NCI-H2029 treated with DMSO at 0.1 percent for 48 hours (cell line): ENCODE measurements around the gene SH3PXD2B.

Source experiments
- DNase-seq: peaks from one replicate; lab custom pipeline; 2025; lab: John Stamatoyannopoulos, UW

SH3PXD2B gene

DNA sequence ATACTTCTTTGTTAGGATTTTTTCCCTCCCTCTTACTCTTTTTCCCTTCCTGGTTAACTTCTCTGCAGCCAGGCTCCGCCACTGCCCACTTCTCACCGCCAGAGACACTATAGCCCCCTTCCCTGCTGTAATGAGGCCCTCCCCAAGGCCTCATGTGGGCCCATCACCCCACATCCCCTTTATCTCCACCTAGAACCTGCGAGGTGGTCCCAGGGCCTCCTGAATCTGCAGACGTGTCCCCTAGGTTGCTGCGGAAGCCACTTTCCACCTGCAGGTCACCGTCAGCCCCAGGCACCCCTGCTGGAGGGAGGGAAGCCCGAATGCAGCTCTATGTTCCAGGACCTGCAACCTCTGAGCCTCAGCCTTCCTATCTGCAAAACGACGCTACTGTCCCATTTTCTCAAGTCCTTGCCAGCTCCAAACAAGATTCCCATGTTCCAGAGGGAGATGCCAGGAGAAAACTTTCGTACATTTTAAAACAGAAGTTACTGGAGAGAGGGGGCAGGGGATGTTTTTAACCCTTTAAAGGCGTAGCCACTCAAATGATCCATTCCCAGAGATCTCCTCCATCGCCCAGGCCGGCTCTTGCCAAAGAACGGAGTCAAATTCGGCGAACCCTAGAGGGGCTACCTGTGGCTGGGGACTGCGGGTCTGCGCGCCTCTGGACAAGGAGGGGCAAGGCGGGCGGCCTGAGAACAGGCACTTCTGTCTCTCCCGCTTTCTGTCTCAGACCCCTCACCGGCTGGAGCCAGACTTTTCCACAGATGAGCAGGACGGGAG lies 929 bp downstream of the SH3PXD2B start:
- no peak for DNase-seq

DNA sequence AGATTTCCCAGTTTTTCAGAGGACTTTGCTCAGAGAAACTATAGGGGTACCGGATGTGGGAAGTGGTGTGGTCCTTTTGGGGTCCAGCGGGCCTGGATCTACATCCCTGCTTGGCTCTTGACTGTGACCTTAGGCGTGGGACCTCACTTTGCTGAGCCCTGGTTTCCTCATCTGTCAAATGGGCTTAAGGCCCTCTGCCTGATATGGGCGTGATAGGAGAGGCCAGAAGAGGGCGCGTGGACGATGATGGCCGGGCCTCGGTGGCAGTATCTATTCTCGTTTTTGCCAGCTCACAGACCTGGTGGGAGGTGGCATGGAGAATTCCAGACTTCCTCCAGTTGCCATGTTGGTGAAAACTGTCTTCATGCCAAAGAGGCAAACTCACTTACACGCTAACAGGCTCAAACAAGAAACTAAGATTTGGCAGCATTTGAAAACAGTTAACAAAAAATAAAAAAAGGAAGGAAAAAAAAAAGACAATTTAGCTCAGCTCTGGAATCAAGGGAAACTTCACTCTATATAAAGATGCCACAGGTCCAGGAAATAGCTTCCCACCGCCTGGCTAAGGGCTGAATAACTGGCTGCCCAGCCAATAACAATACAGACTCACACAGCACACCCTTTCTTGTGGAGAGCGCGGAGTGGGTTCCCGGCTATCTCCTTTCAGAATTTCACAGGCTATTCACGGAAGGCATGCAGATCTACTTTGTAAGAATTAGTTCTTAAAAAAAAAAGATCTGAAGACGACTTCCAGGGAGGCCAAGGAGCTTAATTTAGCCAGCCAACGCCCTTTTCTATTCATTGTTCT lies 1.7 kb downstream of the SH3PXD2B start:
- DNase-seq, result no peak

DNA sequence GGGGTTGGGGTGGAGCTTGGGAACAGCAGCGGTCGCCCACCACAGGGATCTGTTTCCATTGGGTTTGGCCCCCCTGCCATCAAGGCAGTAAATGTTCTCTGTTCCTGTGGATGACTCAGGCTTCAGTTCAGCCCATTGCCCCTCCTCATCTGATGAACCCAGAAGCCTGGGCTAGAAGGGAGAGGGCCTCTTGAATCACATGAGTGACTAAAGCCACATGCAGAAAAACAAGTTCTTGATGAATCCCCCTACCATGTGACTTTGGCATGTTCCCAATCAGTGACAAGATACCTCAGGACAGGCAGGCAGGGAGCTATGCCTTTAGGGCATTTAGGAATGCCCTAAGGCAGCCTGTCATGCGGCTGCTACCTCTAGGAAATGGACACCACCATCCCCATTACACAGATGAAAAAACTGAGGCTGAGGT lies 2.5 kb downstream of the SH3PXD2B start:
- DNase-seq, result no peak

DNA sequence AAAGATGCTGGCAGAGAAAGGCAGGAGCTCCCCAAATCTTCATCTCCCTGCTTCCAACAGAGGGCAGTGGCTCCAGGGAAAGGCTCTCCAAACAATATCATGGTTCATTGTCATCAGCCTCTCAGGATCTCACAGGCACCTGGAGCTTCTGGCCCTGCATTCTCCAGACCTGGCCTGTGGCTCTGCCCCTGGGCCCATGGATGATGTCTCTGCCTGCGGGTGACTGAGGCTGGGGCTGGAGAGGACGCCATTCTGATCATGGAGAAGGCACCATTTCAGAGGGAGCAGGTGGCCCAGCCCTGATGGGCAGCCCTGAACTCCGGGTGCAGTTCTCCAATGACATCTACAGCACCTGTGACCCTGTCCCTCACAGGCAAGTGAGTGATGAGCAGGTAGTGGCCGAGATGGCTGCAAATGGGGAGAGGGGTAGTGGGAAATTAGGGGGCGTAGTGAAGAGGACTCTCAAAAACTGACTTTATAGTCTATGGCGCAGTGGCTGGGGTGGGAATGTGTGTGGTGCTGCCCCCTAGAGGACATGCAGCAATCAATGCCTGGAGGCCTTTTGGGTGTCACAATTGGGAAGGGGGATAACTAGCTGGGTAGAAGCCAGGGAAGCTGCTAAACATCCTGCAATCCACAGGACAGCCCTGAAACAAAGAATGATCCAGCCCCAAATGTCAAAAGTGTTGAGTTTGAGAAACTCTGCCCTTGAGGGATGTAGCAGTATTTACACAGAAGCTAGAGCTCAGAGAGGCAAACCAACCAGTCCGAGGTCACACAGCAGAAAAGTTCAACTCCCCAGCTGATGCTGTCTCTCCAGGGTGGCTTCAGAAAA lies 3.2 kb downstream of the SH3PXD2B start:
- no peak for DNase-seq

DNA sequence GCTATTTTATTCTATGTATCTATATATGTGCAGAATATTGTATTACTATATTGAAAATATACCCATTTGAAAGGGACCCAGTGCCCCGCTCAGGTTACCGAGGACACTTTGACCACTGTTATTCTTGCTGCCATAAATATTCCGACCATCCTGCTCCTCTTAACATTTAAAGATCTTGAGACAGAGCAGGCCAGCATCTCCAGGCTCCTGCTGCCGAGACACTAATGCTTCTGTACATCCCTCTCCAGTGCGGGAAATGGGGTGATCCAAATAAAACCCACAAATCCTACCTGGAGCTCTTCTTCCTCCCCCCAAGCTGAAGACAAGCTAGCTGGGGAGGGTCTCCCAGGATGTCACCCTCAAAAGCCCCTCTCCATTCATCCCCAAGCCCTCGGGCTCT lies 3.9 kb downstream of the SH3PXD2B start:
- no peak for DNase-seq

DNA sequence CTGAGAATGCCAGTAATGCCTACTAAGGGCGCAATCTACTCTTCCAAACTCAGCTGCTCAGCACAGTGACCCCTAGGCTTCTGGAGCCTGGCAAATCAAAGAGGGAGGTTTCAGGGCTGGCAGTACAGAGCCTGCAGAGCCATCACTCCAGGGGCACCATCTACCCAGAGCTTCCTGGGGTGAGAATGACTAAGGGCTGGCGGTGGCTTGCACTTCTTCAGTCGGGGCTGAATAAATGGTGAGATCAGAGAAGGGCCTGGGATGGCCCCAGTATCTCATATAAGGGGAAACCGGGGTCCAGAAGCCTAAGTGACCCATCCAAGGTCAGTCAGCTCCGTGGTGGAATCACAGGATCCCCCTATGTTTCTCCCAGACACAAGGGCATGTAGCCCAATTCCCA lies 5.3 kb downstream of the SH3PXD2B start:
- DNase-seq, result no peak

DNA sequence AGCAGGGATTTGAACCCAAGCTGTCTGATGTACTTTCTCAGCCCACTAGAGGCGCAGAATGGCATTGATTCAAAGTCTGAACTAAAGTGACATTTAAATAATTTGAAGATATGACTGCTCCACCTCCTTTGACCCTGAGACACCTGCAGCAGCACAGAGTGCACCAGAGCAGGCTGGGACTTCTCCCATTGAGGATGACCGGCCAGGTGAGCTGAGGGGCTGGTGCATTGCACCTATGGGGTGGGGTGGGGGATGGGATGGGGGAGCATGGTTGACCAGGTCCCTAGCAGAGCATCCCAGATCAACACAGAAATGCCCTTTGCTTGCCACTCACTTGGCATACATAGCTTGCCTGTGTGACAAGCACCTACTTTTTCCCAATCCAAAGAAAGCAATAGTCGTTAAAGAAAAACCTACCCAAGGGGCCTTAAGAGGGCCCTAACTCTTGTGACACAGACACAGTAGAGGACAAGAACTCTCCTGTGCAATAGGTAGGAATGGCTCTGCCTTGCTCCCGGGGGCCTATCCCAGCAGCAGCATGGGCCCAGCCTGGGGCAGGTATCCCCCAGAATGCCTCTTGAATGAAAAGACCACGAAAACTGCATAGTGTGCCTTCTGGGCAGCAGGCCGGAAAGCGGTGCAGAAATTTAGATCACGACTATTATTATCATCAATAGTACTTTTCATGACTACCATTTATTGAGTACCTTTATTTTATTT lies 6.5 kb downstream of the SH3PXD2B start:
- DNase-seq, result no peak

DNA sequence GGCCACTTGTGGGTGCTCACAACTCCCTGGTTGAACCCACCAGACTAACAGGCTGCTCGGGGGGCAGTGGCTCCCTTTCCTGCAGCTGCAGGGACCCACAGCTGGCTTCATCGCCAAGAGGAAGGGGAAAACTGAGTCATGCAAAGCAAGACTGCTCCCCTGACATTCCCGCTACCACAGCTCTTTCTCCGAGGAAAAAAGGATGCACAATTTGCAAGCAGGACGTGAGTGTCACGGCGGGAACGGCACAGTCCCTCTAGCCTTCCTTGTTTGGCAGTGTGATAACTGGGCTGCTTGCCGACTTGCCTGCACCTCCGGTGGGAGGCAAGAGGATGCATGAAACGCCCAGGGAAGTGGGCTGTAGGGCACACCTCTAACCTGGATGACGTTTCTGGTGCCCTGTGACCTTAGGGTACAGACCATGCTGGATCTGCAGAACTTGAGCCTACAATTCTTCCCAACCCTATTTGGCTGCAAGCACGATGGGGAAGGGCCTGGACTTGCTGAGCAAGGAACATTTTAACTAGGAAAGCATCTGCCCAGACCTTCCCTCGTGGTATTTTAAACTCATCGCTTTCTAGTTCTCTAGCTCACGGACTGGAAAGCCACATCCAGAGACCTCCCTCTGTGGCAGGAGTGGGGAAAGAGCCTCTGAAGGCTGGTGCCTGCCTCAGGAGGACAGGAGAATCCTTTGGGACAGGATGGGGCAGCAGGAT lies 7.8 kb downstream of the SH3PXD2B start:
- no peak for DNase-seq

DNA sequence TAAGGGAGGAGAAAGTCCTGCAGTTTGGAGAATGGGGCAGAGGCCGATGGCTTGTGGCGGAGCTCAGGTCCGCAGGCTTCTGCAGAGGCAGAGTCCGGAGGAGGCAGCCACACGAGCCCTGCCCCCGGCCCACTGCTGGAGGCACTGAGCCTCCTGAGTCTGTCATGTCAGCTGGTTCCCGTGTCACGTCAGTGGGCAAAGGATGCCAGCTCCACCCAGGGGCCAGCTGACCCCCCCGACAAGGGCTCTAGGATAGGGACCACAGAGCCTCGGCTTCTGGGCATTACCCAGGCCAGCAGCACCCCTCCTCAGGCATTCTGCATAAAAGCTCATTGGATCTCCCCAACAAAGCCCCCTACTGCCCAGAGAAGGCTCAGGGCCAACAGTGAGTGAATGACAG lies 8.5 kb downstream of the SH3PXD2B start:
- DNase-seq, result no peak

DNA sequence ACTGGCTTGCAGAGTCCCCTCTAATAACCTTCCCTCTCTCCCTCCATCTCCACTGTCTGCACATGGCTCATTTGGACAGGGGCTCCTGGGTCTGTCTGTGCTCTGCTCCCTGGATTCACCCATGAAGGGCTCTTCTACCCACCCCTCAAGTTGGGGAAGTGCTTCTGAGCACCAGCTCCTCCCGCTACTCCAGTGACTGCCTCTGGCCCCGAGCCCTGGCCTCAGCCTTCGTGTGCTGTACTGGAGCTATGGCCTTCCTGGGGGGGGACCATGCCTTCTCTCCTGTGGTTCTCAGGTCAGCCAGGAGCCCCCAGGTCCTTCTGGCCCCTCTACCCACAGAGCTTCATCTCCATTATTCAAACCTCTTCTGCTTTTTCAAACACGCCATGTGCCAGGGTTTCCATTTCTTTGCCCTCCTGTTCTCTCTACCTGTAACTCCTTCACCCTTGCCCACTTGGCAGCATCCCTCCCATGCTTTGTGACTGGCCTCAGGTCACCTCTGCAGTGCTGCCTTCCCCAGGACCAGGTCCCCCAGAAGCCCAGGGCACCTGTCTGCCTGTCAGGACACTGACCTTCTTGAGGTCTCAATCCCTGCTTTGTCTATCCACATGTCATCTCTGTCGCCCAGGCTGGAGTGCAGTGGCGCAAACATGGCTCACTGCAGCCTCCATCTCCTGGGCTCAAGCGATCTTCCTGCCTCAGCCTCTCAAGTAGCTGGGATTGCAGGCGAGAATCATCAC lies 9.5 kb downstream of the SH3PXD2B start:
- DNase-seq, result no peak

DNA sequence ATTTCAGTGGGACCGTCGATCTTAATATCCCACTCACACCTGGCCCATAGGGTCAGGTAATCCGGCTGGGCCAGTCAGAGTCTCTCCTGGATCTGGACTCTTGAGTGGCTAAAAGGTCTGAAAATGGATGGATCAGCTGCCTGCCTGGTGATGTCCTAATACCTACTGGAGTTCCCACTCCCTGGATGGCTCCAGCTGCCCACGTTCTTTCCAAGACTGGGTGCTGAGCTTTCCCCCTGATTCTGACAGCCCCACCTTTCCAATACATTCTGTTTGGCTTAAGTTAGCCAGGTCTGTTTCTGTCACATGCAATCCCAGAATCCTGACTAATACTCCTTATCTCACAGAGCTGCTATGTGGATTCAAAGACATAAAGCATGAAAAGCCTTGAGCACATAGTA lies 10.2 kb downstream of the SH3PXD2B start:
- no peak for DNase-seq

DNA sequence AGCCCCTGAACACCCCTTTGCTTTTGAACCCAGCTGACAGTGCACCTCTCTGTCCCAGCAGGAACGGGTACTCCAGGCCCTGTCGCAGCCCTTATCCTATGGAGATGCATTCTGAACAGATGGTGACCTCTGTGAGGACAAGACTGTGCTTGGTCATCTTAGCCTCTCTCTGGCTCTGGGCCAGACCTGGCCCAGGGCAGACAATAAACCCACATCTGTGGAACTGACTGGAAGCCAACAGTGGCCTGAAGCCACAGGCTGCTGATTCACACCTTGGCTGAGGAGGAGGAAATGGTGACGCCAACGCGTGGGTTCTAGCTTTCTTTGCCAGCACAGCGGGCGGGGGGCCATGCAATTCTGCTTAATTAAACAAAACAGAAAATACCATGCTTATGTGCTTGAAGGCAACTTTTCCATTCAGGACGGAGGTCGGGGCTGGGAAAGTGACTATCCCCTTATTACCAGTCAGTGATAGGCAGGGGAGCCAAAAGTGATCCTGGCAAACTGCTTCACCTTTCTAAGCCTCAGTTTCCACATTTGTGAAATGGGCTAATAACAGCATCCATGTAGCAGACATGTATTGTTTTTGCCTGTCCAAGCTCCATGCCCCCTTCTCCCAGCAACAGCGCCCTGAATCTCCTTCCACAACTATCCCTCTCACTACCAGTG lies 10.8 kb downstream of the SH3PXD2B start:
- peak; percentile 70 for DNase-seq

DNA sequence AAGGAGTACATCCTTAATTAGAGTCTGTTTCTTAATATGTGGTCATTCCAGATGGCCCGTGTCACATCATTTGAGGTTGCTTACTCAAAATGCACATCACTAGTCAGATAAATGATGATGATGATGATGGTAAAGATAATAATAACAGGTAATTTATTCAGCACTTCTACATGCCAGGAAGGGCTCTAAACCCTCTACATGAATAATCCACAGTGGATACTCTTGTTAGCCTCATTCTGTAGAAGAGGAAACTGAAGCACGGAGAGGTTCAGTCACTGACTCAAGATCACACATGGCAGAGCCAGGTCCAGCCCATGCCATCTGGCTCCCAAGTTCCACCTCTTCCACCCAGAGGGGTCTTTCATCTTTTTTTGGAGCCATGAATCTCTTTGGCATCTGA lies 11.7 kb downstream of the SH3PXD2B start:
- no peak for DNase-seq

DNA sequence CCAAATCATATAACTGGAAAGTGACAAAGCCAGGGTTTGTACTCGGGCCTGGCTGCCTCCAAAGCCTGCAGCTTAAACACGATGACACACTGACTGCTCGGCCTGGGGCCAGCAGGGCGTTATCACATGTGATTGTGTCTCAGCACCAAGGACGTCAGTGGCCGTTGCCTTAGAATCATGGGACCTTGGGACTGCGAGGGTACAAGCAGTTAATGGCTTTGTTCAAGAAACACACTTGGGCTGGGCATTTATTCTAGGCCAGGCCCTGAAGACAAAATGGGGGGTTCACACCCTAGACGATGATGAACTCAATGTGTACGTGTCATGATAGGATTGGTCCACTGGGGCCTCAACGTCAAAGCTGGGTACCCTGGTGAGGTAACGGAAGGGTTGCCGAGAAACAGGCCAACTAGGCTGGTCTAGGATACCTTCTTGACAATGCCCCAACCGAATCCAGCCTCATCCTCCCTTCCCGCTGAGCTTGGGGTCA lies 13.0 kb downstream of the SH3PXD2B start:
- no peak for DNase-seq

DNA sequence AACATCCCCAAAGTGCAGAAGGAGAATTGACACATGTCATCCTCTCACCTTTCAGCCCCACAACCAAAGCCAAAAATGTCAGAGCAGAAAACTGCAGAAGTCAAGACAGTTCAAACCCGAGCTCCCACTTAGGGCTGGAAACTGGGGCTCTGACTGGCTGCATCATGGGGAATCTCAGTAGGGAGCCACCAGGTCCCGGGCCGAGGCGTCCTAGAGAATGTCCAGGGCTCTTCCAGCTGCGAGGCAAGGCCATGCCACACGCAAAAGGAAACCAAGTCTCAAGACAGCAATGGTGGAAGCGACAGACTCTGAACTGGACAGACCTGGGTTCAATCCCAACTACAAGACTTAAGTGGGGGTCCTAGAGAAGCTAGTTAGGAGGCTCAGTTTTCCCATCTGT lies 13.8 kb downstream of the SH3PXD2B start:
- DNase-seq, result no peak

DNA sequence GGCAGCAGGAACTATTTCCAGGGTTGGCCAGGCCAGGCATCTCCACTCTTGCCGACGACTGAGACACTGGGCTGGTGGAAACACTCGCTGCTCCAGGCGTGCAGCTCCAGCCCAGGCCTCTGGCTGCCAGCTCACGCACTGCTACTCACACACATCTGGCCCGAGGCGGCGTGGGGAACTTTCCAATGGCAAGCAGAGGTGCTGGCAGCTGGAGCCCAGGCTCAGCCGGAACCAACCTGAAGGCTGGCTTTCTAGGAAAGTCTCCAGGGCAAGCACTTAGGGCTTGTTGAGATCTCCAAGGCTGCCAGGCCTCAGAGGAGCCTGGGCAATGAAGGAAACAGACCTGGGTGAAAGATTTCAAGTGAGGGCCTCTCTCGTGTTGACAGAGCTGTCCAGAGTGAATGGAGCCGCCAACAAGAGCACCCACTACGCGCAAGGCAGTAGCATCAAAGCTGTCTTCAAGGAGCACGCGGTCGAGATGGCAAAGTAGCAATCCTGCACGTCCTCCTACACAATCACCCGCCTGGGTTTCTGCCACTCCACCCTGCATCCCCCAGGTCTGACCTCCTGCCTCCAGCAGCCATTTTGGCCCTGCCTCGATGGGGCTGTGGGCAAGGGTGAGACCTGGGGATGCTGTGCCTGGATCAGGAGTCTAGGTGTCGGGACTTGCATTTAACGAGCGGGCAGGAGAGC lies 14.4 kb downstream of the SH3PXD2B start:
- no peak for DNase-seq

DNA sequence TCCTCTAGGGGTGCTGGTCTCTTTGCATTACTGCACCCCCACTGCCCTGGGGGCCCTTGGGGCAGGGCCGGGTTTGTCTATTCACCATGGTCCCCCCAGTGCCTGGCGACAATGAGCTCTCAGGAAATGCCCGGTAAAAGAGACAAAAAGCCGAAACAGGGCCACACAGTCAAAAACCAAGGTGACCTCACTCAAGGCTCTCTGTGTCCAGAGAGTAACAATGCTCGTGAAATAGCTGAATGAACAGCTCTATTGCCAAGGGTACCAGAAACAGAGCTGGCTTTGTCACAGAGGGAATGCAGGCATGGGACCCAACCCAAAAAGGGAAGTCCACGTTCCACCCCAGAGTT lies 16.0 kb downstream of the SH3PXD2B start:
- DNase-seq, result no peak

DNA sequence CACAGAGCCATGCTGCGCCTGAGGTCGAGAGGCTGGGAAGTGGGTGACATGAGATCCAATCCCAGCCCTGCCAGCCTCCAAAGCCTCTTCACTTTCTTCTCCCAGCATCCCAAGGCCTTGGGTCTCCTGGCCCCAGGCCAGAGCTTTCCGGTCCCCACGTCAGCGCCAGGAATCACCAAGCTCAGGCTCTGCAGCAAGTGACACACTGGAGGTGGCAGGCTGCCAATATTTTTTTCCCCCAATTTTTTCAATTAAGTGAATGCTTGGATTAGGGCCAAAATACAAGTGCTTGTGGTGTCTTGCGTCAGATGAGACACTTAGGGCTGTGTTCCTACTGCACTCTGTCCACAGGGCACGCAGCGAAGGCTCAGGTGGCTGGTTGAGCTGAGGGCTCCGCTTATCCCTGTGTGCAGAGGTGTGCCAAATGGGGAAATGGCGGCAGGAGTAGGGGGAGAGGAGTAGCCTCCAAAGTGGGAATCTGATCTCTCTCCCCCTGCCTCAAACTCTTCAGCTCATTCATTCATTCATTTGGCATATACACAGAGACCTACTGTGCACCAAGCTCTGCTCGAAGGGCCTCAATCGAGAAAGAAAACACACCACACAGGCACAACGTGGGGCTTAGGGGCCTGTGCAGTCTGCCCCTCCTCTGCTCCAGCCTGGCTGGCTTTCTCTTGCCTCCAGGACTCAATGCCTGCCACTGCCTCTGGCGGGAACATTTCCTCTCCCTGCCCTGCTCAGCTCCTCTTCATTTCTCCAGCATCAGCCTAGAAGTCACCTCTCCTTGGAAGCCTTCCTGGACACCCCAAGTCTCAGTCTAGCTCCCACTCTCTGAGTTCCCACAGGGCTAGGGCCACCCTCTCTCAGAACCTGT lies 16.6 kb downstream of the SH3PXD2B start:
- DNase-seq, result peak; percentile 91
